HG03066 (cell line): ENCODE data around the gene CEP135.
A peak's percentile ranks its signal among the peaks of the same experiment; 100 is the strongest.
"Not testable (repeated sequence)": the region's sequence is repeated elsewhere in the genome, so short reads cannot be mapped to it uniquely, and the experiment has no call there.

Source experiments
- ATAC-seq: cut with Tn5 transposase; IDR thresholded peaks from one replicate; pipeline ENCODE4 v1.9.1; 2021; ENCODE audit warnings: low read depth; ENCODE audit not compliant: unreplicated experiment

CEP135 gene

DNA sequence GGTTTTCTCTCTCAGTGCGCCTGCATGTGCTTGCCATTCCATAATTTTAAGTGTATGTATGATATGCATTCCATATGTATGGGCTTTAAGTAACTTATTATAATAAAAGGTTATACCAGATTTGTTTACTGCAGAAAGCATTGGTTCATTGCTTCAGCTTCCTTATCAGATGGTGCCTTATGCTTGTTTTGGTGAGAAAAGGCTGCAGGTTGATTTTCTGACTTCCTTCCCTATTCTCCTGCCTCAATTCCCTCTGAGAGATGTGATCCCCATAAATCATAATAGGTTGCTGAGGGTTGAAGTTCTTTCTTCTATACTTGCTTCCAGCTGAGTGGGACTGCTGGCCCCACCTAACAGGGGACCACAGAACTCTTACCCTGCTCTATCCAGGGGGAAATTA, 10.3 kb upstream of the CEP135 start:
- ATAC-seq, result no peak

DNA sequence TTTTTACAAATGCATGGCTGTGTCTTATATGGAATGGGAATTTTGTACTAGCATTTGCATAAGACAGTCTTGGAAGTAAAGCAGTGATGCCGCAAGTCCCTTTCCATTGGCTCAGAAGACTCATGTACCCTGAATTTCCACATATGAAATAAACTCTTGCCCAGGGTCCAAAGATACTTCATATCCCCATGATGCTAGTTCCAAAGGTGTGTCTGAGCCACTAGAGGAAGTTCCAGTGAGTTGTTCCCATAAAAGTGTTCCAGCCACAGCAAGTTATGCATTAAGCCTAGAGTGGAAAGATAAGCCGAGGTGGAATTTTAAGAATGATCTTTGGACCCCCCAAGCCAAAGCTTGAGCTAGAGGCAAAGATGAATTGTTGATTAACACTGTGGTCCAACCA, 9.3 kb upstream of the CEP135 start:
- ATAC-seq, result no peak

DNA sequence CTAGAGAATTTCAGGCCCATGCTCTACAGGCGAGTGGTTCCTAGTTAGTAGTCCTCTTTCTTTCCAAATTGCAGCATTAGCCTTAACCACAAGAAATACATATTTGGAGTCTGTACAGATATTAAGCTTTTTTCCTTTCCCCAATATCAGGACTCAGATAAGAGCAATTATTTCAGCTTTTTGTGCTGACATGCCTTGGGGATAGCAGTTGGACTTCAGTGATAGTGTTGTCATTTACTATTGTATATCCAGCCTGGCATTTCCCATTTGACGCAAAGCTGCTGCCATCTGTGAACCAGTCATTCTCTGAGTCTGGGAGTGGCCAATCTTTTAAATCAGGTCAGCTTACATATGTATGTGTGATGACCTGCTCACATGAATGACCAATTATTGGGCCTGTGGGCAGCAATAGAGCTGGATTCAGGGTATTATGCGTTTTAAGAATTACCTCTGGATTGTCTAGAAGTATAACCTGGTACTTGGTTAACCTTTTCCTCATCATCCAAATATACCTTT, 6.8 kb upstream of the CEP135 start:
- no peak for ATAC-seq

DNA sequence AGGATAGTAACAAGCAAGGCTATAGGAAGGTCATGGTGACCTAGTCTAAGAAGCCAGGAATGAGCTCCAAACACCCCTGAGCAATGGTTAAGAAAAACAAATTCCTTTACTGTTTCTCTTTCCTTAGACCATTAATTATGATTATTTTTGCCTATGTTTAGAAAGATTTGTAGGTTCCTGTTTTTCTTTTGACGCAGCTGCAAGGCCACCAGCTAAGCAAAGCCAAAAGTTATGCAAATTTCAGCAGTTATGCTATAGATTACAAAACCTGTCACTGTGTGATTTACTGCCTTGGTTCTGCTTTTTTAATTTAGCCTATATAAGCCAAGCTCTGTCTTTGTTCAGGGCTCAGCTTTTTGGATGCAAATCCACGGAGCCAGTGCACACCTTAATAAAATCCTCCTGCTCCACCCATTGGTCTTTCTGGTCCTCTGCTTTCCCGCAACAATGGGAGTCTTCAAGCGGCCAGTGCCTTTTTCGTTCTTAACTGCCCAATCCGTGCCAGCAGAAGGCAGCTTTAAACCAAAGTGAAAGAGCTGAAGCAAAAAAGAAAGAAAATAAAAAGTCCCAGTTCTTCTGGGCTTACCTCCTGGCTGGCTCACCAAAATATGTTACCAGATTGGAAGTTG, 1.4 kb upstream of the CEP135 start:
- ATAC-seq, result peak; percentile 27

DNA sequence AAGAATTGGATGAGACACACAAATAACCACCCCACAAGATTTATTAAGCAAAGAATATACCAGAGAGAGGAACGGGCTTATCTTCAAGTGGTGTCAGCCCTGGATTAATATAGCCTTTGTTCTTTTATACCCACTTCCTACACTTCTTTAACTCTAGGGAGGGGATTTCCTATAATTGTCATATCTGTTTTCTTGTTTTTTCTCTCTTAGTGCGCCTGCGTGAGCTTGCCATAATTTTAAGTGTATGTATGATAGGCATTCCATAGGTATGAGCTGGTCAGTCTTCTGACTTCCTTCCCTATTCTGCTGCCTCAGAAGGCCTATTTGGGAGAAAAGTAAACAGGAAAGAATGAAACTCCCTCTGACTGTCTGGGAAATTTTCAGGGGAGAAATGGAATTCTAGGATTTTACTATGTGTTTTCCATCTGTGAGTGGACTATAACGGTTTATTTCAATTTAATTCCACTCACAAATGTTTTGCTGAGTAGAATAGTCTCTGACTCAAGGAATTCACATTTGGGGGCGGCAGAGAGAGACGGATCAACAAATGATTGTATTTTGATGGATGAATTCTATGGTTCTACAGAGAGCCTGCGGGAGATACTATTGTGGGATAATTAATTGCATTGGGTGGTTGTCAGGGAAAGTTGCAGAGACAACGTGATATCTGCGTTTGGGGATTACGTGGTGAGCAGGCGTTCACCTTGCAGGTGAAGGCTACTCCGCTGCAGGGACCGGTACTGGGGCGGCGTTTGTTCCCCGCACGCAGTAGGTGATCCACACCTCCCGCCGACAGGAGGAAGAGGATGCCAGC, 626 bp upstream of the CEP135 start:
- ATAC-seq, result peak; percentile 1

DNA sequence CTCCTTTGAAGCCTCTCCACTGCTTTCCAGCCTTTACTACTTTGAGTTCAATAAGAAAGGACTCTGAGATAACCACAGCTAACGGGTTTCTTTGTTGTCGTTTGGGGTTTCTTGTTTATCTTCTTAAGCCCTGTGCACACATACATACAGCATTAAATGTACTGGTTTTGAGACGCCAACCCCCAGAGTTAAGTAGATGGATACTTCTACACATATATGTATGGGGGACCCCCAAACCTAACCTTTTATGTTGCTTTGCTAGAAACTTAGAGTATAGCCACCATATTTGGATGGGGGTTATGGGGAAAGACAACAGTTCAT, 697 bp downstream of the CEP135 start:
- ATAC-seq, result no peak

DNA sequence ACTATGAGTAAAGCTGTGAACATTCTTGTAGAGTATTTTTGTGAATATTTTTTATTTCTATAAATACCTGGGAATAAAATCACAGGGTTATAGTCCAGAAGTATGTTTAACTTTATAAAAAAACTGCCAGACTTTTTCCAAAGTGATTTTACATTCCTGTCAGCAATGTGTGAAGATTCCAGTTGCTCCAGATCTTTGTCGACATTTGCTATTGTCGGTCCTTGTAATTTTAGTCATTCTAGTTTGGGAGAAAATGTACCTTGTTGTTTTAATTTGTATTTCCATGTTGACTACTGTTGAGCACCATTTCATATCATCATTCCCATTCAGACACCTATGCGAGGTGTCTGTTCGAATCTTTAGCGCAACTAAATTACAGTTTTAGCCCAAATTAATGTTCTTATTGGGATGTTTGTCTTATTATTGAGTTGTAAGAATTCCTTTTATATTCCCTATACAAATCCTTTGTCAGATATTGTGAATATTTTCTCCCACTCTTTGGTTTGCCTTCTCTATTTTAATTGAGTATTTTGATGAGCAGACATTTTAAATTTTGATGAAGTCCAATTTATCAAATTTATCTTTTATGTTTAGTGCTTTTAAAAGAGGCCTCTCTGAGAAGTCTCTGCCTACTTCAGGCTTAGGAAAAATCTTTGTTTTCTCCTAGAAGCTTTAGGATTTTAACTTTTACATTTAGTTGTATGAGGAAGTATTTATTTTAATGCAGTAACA, 2.6 kb downstream of the CEP135 start:
- ATAC-seq, result no peak

DNA sequence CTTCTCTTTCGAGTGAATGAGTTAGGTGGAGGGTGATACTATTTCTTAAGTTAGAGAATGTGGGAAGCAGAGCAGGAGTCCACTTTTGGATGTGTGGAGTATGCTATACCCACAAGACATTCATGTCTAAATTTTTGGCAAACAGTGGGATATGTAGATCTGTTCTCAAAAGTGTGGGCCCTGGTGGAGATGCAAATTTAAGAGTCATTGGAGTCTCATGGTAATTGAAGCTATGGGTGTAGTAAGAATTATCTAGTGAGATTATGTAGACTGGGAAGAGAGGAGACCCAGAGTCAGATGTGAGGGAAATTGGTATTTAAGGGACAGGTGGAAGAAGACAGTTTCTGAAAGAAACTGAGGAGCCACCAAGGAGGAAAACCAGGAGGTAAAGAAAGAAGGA, 7.0 kb downstream of the CEP135 start:
- ATAC-seq, result no peak

DNA sequence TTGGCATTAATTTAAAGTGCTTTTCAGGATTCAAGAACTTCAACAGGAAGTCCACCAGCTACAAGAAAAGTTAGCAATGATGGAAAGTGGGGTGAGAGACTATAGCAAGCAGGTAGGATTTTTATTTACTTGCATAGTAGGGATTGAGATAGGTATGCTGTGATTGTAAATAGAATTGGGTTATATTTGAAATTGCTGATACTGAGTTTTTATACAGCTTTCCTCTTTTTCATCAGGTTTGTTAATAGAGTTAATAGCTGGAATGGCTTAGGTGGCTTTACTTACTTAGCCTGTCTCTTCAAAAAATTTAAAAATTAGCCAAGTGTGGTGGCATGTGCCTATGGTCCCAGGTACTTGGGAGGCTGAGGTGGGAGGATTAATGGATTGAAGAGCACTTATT, 10.9 kb downstream of the CEP135 start:
- no peak for ATAC-seq

DNA sequence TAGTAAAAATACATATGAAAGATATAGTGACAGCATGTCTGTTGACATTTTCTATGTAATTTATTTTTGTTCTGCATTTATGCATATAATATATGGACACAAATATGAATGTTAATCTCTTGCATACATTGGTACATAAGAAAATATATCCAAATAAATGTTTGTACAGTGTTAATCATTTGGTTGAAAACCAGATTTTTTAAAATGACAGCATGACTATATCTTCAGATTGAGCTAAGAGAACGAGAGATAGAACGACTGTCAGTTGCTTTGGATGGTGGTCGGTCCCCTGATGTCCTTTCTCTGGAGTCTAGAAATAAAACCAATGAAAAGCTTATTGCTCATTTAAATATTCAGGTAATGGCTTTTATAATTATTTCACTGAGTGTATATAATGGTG, 15.3 kb downstream of the CEP135 start:
- no peak for ATAC-seq

DNA sequence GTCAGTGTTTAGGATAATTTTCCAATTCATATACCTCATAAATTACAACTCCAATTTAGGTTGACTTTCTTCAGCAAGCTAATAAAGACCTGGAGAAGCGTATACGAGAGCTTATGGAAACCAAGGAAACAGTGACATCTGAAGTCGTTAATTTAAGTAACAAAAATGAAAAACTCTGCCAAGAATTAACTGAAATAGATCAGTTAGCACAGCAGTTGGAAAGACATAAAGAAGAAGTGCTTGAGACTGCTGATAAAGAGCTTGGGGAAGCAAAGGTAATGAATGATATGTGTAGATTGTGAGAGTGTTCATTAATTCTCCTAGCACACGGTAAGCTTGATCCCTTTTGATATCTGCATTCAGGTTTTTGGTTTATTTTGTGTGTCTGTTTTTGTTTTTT, 16.8 kb downstream of the CEP135 start:
- ATAC-seq, result no peak

DNA sequence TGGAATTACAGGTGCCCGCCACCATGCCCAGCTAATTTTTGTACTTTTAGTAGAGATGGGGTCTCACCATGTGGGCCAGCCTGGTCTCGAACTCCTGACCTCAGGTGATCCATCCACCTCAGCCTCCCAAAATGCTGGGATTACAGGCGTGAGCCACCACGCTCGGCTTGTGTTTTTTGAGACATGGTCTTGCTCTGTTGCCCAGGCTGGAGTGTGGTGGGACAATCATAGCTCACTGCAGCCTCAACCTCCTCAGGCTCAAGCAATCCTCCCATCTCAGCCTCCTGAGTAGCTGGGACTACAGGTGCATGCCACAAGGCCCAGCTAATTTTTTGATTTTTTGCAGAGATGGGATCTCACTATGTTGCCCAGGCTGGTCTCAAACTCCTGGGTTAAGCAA, 17.6 kb downstream of the CEP135 start:
- ATAC-seq, result not testable (repeated sequence)

DNA sequence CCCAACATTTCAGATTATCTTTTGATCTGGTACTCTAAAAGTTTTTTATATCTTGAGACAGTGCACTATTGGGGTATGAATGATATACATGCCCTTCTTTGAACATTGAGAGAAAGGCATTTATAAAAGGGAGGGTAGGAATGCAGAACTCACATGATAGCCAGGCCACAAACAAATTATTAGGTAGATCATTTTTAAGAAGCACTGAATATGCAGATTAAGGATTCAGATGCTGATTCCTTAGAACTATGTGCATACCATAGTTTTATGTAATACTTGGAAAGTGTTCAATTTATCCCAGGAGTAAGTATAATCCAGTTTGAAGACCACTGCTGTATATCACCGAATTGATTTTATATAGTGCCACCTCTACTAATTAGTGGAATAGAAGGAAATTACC, 18.6 kb downstream of the CEP135 start:
- no peak for ATAC-seq

DNA sequence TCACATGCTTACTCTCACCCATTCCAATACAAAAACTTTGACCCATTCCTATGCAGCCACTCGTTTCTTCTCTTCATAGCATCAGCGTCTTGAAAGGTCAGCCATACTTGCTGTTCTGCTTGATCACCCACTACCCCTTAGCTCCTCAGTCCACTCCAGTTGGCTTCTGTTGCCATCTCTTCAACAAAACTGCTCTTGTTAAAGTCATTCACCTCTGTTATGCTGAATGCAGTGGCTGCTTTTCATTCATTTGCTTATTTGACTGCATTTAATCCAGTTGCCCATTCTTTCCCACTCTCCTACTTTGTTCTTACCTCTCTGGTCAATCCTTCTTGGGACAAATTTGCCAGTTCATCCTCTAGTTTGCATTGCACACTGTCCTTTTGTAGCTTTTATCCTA, 24.9 kb downstream of the CEP135 start:
- no peak for ATAC-seq

DNA sequence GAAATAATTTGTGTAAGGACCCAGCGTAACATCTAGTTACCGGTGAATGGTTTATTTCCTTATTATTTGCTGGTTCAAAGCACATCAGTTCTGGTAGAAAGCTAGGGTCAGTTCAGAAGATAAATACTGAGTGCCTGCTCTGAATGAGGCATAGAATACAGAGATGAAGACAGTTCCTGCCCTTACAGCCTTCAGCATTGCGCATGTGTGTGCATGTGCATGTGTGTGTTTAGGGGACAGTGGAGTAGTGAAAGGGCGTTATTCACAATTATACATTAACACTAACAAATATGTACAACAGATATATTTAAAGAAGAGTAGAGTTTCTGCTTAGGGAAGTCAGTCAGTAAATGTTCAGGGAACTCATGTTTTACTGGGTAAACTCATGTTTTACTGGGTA, 29.1 kb downstream of the CEP135 start:
- ATAC-seq, result no peak

DNA sequence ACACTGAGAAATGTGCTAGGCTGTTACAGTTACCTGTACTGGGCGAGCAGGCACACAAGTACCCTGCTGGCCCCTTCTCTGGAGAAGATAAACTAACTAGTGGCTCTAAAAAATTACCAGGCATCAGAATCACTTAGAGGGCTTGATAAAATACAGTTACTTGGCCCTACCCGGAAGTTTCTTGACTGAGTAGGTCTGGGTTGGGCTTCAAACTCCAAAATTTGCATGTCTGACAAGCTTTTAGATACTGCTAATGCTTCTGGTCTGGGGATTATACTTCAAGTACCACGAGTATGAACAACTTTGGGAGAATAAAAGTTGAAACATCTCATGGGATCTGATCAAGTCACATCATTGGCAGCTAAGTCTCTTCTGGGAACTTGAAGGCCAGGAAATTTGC, 30.8 kb downstream of the CEP135 start:
- no peak for ATAC-seq

DNA sequence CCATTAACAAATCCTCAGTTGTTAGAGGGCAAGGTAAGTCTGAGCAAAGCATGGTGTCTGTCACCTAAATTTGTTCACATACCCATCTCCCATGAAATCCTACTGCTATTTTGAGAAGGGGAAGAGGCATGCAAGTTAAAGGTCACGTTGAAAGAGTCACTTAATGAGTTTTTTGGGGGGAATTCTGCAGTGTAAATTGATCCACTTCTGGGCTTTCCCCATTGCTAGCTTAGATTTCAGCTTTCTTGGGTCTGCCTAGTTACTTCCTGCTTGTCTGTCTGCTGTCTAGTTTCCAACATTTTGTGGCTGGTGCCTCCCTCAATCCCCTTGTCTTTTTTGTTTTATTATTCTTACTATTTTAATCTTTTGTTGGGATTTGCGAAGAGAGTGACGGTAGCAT, 32.0 kb downstream of the CEP135 start:
- ATAC-seq, result no peak

DNA sequence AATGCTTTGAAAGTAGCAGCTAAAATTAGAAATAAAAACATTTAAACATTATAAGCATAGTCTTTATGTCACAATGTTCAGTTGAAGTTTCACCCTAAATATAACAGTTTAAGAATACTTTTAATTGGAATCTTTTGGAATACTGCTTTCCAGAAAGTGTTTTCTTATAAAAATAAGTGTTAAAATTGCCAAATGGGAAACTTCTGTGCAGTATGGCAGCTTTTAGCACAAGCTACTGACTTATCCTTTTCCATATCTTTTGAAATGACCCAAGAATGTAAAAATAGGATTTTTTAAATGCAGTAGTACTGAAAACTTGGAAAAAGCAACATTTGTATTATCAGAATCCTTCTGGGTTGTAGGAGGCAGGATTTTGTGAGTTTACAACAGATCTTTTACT, 34.2 kb downstream of the CEP135 start:
- ATAC-seq, result no peak

DNA sequence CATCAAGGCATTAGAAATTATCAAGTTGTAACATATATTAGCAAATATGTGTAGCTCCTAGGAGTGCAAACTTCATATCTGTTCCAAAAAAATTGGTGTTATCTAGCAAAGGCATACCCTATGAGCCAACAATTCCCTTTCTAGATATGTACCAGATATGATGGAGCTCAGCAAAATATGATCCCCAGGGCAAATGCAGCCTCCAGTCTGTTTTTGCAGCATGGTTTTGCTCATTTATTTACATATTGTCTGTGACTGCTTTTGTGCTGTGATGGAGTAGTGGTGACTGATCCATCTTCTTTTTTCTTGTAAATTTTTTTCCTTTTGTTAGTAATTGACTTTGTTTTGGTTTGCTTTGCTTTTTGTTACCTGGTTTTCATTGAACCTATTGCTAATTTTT, 41.0 kb downstream of the CEP135 start:
- no peak for ATAC-seq

DNA sequence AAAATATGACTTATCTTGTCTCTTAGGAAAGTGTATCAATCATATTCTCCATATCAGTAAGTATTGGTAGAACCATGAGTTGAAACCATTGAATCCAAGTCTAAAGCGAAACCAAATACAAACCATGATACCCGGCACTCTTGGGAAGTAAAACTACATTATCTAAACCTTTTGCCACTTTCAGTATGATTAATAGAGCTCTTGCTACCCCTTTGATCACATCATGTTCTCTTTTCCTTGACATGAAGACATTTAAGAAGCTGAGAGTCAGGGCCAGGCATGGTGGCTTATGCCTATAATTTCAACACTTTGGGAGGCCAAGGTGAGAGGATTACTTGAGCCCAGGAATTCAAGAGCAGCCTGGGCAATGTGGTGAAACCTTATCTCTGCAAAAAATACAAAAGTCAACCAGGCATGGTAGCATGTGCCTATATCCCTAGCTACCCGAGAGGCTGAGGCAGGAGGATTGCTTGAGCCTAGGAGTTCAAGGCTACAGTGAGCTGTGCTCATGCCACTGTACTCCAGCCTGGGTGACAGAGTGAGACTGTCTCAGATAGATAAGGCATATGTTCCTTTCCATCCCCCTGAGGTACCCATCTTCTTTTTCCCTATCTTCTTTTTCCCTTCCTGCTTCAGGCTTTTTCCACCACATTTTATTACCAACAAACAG, 45.4 kb downstream of the CEP135 start:
- ATAC-seq, result peak; percentile 72

DNA sequence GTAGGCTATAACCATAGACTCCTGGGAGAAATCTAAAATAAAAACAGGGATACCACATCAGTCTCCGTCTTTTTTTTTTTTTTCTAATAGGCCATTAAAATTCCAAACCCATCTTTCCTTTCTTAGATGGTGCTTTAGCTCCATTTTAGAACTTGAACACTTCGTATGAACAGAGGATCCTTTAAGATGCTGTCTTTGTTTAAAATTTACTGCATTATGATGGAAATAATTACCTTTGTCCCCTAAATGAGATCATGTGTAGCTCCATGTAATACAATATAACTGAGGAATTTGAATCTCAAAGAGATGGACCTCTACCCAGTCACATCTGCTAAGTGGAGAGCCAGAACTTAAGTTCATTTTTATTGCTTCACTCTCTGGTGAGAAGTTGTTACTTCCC, 47.9 kb downstream of the CEP135 start:
- ATAC-seq, result no peak
